Mucosa of rectum (tissue), 2 donors: Measurements from ENCODE around the gene TNFRSF1B.

Experiments
- H3K27ac ChIP-seq, 2 donors: one replicate each; pipeline ENCODE4 v1.7.0; 2013; ENCODE audit warnings: inconsistent platforms in 2 of 2, low read depth in 2 of 2, low read length in 2 of 2
- H3K27me3 ChIP-seq, 2 donors: one replicate each; pipeline ENCODE4 v1.7.0; 2013; ENCODE audit warnings: low read length in 2 of 2; ENCODE audit not compliant: control insufficient read depth in 2 of 2, insufficient read depth in 2 of 2
- H3K36me3 ChIP-seq, 2 donors: one replicate each; pipeline ENCODE4 v1.7.0; 2013; ENCODE audit warnings: low read length in 2 of 2; ENCODE audit not compliant: control insufficient read depth in 2 of 2, insufficient read depth in 2 of 2
- H3K4me1 ChIP-seq, 2 donors: one replicate each; pipeline ENCODE4 v1.7.0; 2013; ENCODE audit warnings: low read length in 2 of 2, mild to moderate bottlenecking in 1 of 2; ENCODE audit not compliant: control insufficient read depth in 2 of 2, insufficient read depth in 2 of 2
- H3K4me3 ChIP-seq, 2 donors: one replicate each; pipeline ENCODE4 v1.7.0; 2013; ENCODE audit warnings: low read length in 2 of 2
- H3K9ac ChIP-seq, 2 donors: one replicate each; pipeline ENCODE4 v1.7.0; 2013; ENCODE audit warnings: low read length in 2 of 2, low read depth in 1 of 2, mild to moderate bottlenecking in 1 of 2
- H3K9me3 ChIP-seq, 2 donors: one replicate each; pipeline ENCODE4 v1.7.0; 2013; ENCODE audit warnings: low read length in 2 of 2; ENCODE audit not compliant: control insufficient read depth in 2 of 2
- donor health status: healthy.
- donor health status: Normal muscosa, but diverticular disease.

TNFRSF1B gene

DNA sequence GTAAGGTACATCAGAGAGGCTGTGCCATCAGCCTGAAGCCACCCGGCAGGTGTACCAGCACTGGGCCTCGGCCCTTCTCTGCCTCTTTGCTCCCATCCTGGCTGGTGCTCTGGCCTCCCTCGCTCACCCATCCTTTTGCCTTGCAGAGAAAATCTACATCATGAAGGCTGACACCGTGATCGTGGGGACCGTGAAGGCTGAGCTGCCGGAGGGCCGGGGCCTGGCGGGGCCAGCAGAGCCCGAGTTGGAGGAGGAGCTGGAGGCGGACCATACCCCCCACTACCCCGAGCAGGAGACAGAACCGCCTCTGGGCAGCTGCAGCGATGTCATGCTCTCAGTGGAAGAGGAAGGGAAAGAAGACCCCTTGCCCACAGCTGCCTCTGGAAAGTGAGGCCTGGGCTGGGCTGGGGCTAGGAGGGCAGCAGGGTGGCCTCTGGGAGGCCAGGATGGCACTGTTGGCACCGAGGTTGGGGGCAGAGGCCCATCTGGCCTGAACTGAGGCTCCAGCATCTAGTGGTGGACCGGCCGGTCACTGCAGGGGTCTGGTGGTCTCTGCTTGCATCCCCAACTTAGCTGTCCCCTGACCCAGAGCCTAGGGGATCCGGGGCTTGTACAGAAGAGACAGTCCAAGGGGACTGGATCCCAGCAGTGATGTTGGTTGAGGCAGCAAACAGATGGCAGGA is 24.5 kb upstream of the TNFRSF1B start:
- Histone ChIP-seq H3K4me3 (no peak overlapping the region), H3K9me3 (no peaks in the 10 kb centered on the region), H3K27me3 (no peaks in the 10 kb centered on the region), H3K4me1 (peaks cover 33 to 34% of the 10 kb centered on the region in 2 donors), H3K36me3 (no peaks in the 10 kb centered on the region), H3K27ac (no peak overlapping the region), H3K9ac (no peak overlapping the region)

DNA sequence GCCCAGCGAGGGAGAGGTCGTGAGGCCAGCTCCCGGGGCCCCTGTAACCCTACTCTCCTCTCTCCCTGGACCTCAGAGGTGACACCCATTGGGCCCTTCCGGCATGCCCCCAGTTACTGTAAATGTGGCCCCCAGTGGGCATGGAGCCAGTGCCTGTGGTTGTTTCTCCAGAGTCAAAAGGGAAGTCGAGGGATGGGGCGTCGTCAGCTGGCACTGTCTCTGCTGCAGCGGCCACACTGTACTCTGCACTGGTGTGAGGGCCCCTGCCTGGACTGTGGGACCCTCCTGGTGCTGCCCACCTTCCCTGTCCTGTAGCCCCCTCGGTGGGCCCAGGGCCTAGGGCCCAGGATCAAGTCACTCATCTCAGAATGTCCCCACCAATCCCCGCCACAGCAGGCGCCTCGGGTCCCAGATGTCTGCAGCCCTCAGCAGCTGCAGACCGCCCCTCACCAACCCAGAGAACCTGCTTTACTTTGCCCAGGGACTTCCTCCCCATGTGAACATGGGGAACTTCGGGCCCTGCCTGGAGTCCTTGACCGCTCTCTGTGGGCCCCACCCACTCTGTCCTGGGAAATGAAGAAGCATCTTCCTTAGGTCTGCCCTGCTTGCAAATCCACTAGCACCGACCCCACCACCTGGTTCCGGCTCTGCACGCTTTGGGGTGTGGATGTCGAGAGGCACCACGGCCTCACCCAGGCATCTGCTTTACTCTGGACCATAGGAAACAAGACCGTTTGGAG is 23.7 kb upstream of the TNFRSF1B start:
- no peaks in the 10 kb centered on the region for H3K27me3 ChIP-seq
- peak overlapping the region in 1 of 2 donors; percentile 34 for H3K9ac ChIP-seq
- H3K9me3 ChIP-seq, result no peaks in the 10 kb centered on the region
- H3K4me3 ChIP-seq, result no peak overlapping the region
- H3K36me3 ChIP-seq, result no peaks in the 10 kb centered on the region
- peaks cover 40 to 41% of the 10 kb centered on the region in 2 donors for H3K4me1 ChIP-seq
- peak overlapping the region; percentile 76 to 89 for H3K27ac ChIP-seq

DNA sequence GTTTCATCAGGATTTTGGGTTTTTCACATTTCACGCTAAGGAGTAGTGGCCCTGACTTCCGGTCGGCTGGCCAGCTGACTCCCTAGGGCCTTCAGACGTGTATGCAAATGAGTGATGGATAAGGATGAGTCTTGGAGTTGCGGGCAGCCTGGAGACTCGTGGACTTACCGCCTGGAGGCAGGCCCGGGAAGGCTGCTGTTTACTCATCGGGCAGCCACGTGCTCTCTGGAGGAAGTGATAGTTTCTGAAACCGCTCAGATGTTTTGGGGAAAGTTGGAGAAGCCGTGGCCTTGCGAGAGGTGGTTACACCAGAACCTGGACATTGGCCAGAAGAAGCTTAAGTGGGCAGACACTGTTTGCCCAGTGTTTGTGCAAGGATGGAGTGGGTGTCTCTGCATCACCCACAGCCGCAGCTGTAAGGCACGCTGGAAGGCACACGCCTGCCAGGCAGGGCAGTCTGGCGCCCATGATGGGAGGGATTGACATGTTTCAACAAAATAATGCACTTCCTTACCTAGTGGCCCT is 23.1 kb upstream of the TNFRSF1B start:
- Histone ChIP-seq H3K9me3 (no peaks in the 10 kb centered on the region), H3K4me1 (peaks cover 44 to 46% of the 10 kb centered on the region in 2 donors), H3K4me3 (peak overlapping the region in 1 of 2 donors; percentile 41), H3K36me3 (no peaks in the 10 kb centered on the region), H3K27ac (peak overlapping the region; percentile 76 to 89), H3K9ac (peak overlapping the region; percentile 51 to 56), H3K27me3 (no peaks in the 10 kb centered on the region)

DNA sequence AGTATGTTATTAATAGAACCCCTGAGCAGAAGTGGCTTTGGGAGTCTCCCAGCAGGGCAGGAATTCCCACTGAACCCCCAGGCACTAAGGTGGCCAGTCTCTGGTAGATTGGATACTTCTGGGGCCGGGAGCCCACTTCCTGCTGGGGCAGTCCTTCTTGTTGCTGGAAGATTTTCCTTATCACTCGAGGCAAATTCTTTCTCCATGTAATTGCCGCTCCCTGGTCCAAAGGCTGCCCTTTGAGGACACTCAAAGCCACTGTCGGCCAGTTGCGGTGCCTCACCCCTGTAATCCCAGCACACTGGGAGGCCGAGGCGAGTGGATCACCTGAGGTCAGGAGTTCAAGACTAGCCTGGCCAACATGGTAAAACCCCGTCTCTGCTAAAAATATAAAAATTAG is 22.6 kb upstream of the TNFRSF1B start:
- peak overlapping the region in 1 of 2 donors; percentile 41 for H3K4me3 ChIP-seq
- no peaks in the 10 kb centered on the region for H3K36me3 ChIP-seq
- no peaks in the 10 kb centered on the region for H3K27me3 ChIP-seq
- no peaks in the 10 kb centered on the region for H3K9me3 ChIP-seq
- peak overlapping the region; percentile 51 to 56 for H3K9ac ChIP-seq
- H3K27ac ChIP-seq, result peak overlapping the region; percentile 76 to 89
- H3K4me1 ChIP-seq, result peaks cover 50 to 51% of the 10 kb centered on the region in 2 donors

DNA sequence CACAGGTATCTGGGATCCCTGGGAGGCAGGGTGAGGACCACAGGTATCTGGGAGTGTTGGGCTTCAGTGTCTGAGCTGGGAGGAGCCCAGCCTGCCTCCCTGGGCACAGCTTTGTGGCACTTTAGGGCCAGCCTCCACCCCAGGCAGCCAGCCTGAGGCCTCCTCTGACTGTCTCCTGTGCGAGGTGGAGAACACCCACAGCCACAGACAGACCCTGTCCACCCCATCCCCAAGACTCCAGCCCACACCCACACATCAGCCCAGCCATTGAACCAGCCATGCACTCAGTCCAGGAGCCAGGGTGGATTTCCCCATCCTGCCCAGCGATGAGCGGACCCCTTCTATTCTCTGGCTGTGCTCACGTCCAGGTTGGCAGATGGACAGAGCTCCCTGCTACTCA is 21.8 kb upstream of the TNFRSF1B start:
- Histone ChIP-seq H3K4me1 (peaks cover 51 to 53% of the 10 kb centered on the region in 2 donors), H3K9ac (peak overlapping the region in 1 of 2 donors; percentile 24), H3K9me3 (no peaks in the 10 kb centered on the region), H3K4me3 (no peak overlapping the region), H3K27me3 (no peaks in the 10 kb centered on the region), H3K27ac (peak overlapping the region; percentile 61 to 89), H3K36me3 (no peaks in the 10 kb centered on the region)

DNA sequence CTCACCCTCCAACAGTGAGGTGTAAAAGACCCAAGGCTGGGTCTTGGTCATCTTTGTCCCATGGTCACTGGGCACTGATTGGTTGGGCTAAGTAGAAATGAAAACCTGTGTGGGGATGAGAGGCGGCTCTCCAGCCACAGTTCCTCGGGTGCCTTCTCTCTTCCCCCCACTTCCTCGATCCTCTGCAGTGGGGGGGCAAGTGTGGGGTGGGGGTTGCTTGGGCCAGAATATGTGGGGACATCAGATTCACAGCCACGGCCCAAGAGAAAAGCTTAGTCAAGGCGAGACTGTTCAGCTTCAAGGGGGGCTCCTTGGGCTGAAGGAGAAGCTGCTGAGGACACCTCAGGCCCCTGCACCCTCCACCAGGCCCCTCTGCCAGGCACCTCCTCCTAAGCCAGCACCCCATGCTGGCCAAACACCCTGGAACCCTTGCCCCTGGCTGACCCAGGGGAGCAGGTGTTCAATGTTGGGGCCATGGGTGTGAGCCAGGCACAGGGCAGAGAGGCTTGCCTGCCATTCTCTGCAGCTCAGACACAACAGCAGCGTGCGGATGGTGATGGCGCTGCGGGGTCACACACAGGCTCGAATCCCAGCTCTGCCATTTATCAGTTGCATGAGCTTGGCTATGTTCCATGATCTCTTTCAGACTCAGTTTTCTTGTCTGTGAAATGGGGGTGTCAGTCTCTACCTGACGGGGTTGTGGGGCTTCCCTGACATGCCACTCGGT is 21.0 kb upstream of the TNFRSF1B start:
- no peak overlapping the region for H3K4me3 ChIP-seq
- no peaks in the 10 kb centered on the region for H3K9me3 ChIP-seq
- H3K4me1 ChIP-seq, result peaks cover 50 to 59% of the 10 kb centered on the region in 2 donors
- H3K27ac ChIP-seq, result no peak overlapping the region
- H3K36me3 ChIP-seq, result no peaks in the 10 kb centered on the region
- H3K9ac ChIP-seq, result no peak overlapping the region
- H3K27me3 ChIP-seq, result no peaks in the 10 kb centered on the region

DNA sequence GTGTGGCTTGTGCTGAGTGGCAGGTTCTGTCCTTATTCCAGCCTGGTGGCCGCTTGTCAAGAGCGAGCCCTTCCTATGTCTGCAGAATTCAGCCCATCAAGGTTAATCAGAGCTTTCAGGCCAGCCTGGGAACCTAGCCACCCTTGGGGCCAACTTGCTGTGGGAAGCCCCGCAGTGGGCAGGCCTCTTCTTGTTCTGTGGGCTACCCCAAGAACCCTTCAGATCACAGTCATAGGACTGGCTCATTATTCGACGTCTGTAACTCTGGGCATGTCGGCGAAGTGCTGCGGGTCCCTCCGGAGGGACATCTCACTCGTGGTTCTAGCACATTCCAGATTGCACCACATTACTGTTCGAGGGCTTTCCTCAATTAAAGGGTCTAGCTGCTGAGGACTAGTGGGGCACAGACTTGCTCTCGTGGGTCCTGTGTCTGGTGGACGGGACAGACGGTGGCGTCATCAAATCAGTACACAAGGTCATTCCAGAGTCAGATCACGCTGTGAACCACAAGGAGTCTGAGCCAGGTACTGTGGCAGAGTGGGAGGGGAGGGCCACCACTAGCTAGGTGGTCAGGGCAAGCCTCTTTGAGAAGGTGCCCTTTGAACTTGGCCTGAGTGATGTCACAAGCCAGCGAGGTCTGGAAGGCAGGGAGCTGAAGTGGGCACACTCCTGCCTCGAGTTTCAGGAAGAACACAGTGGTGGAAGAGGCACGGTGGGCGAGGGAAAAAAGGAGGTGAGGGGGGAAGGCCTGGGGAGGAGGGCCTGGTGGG is 20.3 kb upstream of the TNFRSF1B start:
- Histone ChIP-seq H3K9me3 (no peaks in the 10 kb centered on the region), H3K27ac (peak overlapping the region; percentile 5 to 10), H3K27me3 (no peaks in the 10 kb centered on the region), H3K4me3 (no peak overlapping the region), H3K36me3 (no peaks in the 10 kb centered on the region), H3K9ac (peak overlapping the region in 1 of 2 donors; percentile 19), H3K4me1 (peaks cover 56 to 66% of the 10 kb centered on the region in 2 donors)

DNA sequence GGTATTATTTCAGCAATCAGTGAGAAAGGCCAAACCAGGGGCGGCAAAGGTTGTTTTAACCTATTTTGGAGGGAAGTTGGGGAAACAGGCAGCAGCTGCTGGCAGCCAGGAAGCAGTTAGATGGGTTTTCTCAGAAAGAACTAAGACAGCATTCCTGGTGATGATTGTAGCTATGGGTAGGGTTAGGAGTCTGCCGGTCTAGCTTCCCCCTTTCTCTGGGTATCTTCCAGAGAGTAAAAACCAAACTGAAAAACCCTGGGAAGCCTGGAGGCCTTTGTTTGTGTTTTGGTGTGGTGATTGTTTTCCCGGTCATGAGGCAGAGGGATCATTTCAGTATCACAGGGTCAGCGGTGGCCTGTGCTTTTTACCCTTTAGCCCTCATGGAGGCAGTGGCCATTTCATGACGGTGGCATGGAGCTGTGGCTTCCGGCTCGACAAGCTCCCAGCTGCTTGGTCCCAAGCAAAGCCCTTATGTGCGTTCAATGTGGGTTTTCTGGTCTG is 19.5 kb upstream of the TNFRSF1B start:
- Histone ChIP-seq H3K9ac (peak overlapping the region; percentile 14 to 19), H3K4me1 (peaks cover 58 to 74% of the 10 kb centered on the region in 2 donors), H3K36me3 (no peaks in the 10 kb centered on the region), H3K4me3 (no peak overlapping the region), H3K27me3 (no peaks in the 10 kb centered on the region), H3K27ac (peak overlapping the region; percentile 87 to 89), H3K9me3 (no peaks in the 10 kb centered on the region)

DNA sequence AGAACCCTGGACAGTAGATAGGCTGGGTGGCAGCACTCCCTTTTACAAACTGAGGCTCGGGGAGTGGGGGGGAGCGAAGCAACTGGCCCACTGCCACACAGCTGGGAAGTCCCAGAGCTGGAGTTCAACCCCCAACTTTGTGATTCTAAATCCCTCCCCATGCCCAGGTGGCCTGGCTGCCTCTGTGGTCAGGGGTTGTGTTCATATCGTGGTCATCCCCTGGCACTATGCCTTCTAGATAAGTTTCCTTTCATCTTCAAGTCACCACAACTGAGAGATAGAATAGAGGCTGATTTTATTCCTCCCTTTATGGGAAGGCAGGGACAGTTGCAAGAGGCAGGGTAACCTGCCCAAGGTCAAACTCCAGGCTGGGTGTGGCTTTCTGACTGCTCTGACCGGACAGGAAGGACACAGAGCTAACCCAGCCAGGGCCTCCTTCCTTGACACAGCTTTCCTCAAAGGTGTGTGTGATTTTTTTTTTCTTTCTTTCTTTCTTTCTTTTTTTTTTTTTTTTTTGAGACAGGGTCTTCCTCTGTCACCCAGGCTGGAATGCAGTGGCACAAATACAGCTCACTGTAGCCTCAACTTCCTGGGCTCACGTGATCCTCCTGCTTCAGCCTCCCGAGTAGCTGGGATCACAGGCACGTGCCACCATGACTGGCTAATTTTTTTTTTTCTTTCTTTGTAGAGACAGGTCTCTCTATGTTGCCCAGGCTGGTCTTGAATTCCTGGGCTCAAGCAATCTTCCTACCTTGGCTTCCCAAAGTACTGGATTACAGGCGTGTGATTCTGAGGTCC is 18.4 kb upstream of the TNFRSF1B start:
- H3K9ac ChIP-seq, result peak overlapping the region; percentile 38 to 53
- peak overlapping the region; percentile 87 to 89 for H3K27ac ChIP-seq
- H3K4me1 ChIP-seq, result peaks cover 59 to 79% of the 10 kb centered on the region in 2 donors
- H3K36me3 ChIP-seq, result no peaks in the 10 kb centered on the region
- no peaks in the 10 kb centered on the region for H3K9me3 ChIP-seq
- no peaks in the 10 kb centered on the region for H3K27me3 ChIP-seq
- peak overlapping the region in 1 of 2 donors; percentile 24 for H3K4me3 ChIP-seq
